Suprapubic skin (tissue), 4 donors: Measurements from ENCODE around the gene SPDYE6. TPM values are rescaled to one million over a fixed set of nuclear protein-coding genes. Genes with fewer than 3 reads are reported as not detected.
"Not testable (repeated sequence)": the region's sequence is repeated elsewhere in the genome, so short reads cannot be mapped to it uniquely, and the experiment has no call there.

Experiments
- DNase-seq, 2 donors: peaks; one replicate each; pipeline ENCODE4 v3.0.0-alpha.2; 2019; ENCODE audit warnings: low spot score in 2 of 2
- H3K27ac ChIP-seq: fragments of 200-600 bp; sonication (generic); one replicate; pipeline ENCODE4 v1.5.1; 2019
- H3K27me3 ChIP-seq: fragments of 200-600 bp; sonication (generic); one replicate; pipeline ENCODE4 v1.5.1; 2019
- H3K36me3 ChIP-seq: fragments of 200-600 bp; sonication (generic); one replicate; pipeline ENCODE4 v1.5.1; 2019
- H3K4me1 ChIP-seq: fragments of 200-600 bp; sonication (generic); one replicate; pipeline ENCODE4 v1.5.1; 2019
- H3K4me3 ChIP-seq: fragments of 200-600 bp; sonication (generic); one replicate; pipeline ENCODE4 v1.5.1; 2019; ENCODE audit warnings: mild to moderate bottlenecking
- H3K9me3 ChIP-seq: fragments of 200-600 bp; sonication (generic); one replicate; pipeline ENCODE4 v1.5.1; 2019
- EP300 ChIP-seq: sonication (generic); formaldehyde crosslinking; IDR thresholded peaks from one replicate; pipeline ENCODE4 v1.6.1; 2017; ENCODE audit warnings: antibody characterized with exemption
- POLR2A ChIP-seq, 2 donors: fragments of 450-650 bp; IDR thresholded peaks; one replicate each; pipeline ENCODE4 v1.6.1; 2017; ENCODE audit warnings: antibody characterized with exemption in 2 of 2, mild to moderate bottlenecking in 2 of 2, moderate library complexity in 2 of 2
- POLR2AphosphoS5 ChIP-seq, 3 donors: sonication (generic); formaldehyde crosslinking; IDR thresholded peaks; one replicate each; pipeline ENCODE4 v1.6.1; 2017; ENCODE audit warnings: antibody characterized with exemption in 3 of 3
- WGBS: methylation state at CpG from one replicate; pipeline ENCODE4 v1.1.5; 2018; 5-methylcytosine and 5-hydroxymethylcytosine counted together
- total RNA-seq, 4 donors: library from RNA; depleted of rRNA; stranded (reverse); fragments of >200 nt; gene quantifications; one replicate each; pipeline ENCODE4 v1.1.0, GENCODE V29; 2016
- TF ChIP-seq, protein P1 (sequence below), 2 donors: fragments of 200-600 bp in 1 of 2; fragments of 450-650 bp in 1 of 2; sonication (generic) in 1 of 2; IDR thresholded peaks; one replicate each; pipeline ENCODE4 v1.5.1; 2016 to 2019; ENCODE audit warnings: antibody characterized with exemption in 2 of 2, mild to moderate bottlenecking in 1 of 2, moderate library complexity in 1 of 2

The SPDYE6 gene
- total RNA-seq, 4 donors from 2014 or later, result not detected

DNA sequence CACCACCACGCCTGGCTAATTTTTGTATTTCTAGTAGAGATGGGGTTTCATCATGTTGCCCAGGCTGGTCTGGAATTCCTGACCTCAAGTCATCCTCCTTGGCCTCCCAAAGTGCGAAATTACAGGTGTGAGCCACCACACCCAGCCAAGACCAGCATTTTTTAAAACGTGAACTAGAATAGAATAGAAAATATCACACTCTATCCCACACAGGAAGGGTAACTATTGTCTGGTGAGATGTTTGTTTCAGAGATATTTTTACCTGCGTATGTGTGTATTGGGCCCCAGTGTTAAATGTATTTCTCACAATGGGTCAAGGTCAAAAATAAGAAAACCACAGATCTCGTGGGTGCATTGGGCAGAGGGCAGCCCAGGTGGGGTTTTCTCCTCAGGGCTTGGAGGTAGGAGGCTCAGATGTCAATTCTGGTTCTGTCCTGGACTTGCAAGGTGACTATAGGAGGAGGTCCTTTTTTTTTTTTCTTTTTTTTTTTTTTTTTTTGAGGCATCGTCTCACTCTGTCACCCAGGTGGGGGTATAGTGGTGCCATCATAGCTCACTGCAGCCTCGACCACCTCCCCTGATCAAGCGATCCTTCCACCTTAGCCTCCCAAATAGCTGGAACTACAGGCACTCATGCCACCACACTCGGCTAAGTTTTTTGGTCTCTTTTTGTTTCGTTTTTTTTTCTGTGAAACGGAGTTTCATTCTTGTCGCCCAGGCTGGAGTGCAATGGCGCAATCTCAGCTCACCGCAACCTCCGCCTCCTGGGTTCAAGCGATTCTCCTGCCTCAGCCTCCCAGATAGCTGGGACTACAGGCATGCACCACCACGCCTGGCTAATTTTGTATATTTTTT, 50.6 kb downstream of the SPDYE6 start:
- Histone ChIP-seq H3K9me3 (no peaks in the 10 kb centered on the region), H3K27ac (no peak overlapping the region), H3K4me1 (peaks cover 21% of the 10 kb centered on the region), H3K36me3 (no peaks in the 10 kb centered on the region), H3K4me3 (no peak overlapping the region), H3K27me3 (peaks cover 6% of the 10 kb centered on the region)
- DNase-seq, result no peak
- WGBS, result 93% methylated on average over 17 of the region's 17 CpGs
- TF ChIP-seq EP300, result no peak
- TF ChIP-seq POLR2A (IDR thresholded peaks at IDR 0.05), result no peak
- TF ChIP-seq POLR2AphosphoS5 (IDR thresholded peaks at IDR 0.05), result no peak
- TF ChIP-seq, protein P1, sequence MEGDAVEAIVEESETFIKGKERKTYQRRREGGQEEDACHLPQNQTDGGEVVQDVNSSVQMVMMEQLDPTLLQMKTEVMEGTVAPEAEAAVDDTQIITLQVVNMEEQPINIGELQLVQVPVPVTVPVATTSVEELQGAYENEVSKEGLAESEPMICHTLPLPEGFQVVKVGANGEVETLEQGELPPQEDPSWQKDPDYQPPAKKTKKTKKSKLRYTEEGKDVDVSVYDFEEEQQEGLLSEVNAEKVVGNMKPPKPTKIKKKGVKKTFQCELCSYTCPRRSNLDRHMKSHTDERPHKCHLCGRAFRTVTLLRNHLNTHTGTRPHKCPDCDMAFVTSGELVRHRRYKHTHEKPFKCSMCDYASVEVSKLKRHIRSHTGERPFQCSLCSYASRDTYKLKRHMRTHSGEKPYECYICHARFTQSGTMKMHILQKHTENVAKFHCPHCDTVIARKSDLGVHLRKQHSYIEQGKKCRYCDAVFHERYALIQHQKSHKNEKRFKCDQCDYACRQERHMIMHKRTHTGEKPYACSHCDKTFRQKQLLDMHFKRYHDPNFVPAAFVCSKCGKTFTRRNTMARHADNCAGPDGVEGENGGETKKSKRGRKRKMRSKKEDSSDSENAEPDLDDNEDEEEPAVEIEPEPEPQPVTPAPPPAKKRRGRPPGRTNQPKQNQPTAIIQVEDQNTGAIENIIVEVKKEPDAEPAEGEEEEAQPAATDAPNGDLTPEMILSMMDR (IDR thresholded peaks at IDR 0.05), result no peak

DNA sequence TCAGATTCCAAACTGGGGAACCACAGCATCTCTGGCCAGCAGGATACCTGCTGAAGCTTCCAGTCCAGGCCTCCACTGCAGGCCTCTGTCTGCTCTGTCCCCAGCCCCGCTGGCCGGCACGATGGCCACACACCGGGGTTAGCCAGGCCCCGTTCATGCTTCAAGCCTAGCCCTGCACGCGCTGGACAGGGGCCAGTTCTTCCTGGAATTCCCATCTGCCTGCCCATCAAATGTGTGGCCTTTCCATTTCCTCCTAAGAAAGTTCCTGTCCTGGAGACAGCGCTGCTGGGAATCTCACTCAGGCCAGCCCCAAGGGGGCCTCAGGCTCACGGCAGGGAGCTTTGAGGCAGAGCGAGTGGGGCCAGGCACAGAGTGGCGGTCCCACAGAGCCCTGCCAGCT, 51.6 kb downstream of the SPDYE6 start:
- H3K27me3 ChIP-seq, result peaks cover 14% of the 10 kb centered on the region
- H3K27ac ChIP-seq, result no peak overlapping the region

DNA sequence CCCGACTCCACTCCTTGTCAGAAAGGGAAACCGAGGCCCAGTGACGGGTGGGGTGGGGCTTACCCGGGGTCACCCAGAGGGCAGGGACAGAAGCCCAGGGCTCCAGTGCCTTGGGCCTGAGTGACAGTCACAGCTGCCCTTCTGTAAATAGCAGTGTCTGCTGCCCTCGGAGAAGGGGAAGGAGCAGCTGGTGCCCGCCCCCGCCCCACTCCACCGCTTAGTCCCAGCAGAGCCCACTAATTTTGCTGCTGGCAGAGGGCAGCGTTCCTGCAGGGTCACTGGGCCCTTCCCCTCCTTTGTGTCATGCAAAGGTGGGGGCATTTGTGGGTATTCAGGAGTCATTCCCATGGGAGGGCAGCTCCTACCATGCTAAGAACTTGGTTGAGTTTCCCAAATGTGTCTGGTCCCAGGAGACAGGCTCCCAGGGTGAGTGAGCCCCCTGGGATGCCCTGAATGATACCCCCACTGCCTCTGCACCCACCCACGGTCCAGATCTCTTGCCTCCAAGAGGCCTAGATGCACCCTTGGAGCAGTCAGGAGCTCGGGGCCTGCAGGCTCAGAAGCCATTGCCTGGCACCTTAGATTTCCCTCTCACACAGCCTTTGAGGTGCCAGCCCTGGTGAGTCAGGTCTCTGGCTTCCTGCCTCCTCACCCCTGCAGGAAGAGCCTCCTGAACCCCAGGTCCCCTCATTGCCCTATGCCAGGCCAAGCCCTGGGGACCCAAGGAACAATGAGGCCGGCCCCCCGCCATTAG, 52.4 kb downstream of the SPDYE6 start:
- Histone ChIP-seq H3K36me3 (no peaks in the 10 kb centered on the region), H3K27me3 (peaks cover 14% of the 10 kb centered on the region), H3K4me3 (no peak overlapping the region), H3K9me3 (no peaks in the 10 kb centered on the region), H3K4me1 (peaks cover 21% of the 10 kb centered on the region), H3K27ac (no peak overlapping the region)
- no peak for DNase-seq
- TF ChIP-seq, protein P1 (IDR thresholded peaks at IDR 0.05), result no peak
- no peak for TF ChIP-seq POLR2AphosphoS5 (IDR thresholded peaks at IDR 0.05)
- no peak for TF ChIP-seq EP300
- TF ChIP-seq POLR2A (IDR thresholded peaks at IDR 0.05), result no peak
- 60% methylated on average over 8 of the region's 13 CpGs for WGBS

More for the DNA sequence above, 51.6 kb downstream of the SPDYE6 start:
- H3K4me3 ChIP-seq, result no peak overlapping the region
- no peak for DNase-seq
- no peaks in the 10 kb centered on the region for H3K9me3 ChIP-seq
- H3K36me3 ChIP-seq, result no peaks in the 10 kb centered on the region
- H3K4me1 ChIP-seq, result peaks cover 21% of the 10 kb centered on the region
- WGBS, result 66% methylated on average over 8 of the region's 11 CpGs
- TF ChIP-seq EP300 (no peak), POLR2AphosphoS5 (IDR thresholded peaks at IDR 0.05) (no peak), POLR2A (IDR thresholded peaks at IDR 0.05) (no peak)
- TF ChIP-seq, protein P1 (IDR thresholded peaks at IDR 0.05), result no peak

DNA sequence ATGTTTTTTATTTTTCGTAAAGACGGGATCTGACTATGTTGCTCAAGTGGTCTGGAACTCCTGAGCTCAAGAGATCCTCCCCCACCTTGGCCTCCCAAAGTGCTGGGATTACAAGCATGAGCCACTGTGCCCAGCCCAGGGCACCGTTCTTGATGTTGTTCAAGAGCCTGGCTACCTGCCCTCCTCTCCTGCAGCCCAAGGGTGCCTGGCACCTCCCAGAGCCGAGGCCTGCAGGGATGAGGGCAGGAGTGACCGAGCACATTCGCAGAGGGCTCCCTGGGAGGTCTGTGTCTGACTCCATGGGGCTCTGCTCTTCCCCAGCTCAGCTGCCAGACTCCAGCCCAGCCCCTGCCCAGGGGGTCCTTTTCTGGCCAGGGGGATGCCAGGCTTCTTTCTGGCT, 54.2 kb downstream of the SPDYE6 start:
- DNase-seq, result no peak
- Histone ChIP-seq H3K9me3 (no peaks in the 10 kb centered on the region), H3K4me3 (no peak overlapping the region), H3K4me1 (peaks cover 16% of the 10 kb centered on the region), H3K27ac (no peak overlapping the region), H3K27me3 (peaks cover 14% of the 10 kb centered on the region), H3K36me3 (no peaks in the 10 kb centered on the region)
- 81% methylated on average over 6 of the region's 6 CpGs for WGBS
- TF ChIP-seq POLR2AphosphoS5 (IDR thresholded peaks at IDR 0.05) (no peak), POLR2A (IDR thresholded peaks at IDR 0.05) (no peak), EP300 (no peak)
- TF ChIP-seq, protein P1 (IDR thresholded peaks at IDR 0.05), result no peak

DNA sequence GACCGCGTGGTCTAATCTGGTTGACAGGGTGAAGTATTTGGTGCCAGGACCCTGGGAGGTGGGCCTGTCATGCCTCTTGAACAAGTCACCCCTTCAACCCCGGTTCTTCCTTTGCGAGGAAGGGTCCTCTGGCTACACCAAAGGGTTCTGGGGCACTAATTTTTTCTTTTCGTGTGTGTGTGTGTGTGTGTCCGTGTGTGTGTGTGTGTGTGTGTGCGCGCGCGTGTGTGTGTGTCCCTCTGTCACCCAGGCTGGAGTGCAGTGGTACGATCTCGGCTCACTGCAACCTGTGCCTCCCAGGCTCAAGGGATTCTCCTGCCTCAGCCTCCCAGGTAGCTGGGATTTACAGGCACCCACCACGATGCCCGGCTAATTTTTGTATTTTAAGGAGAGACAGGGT, 54.9 kb downstream of the SPDYE6 start:
- H3K4me3 ChIP-seq, H3K36me3 ChIP-seq, H3K27ac ChIP-seq, H3K9me3 ChIP-seq, H3K4me1 ChIP-seq, DNase-seq: not testable (repeated sequence)
- 93% methylated on average over 8 of the region's 14 CpGs for WGBS
- H3K27me3 ChIP-seq, result peaks cover 14% of the 10 kb centered on the region
